D341Med (cell line): ENCODE data around the gene SEC11A.
"Not testable (repeated sequence)": the region's sequence is repeated elsewhere in the genome, so short reads cannot be mapped to it uniquely, and the experiment has no call there.

Experiments
- DNase-seq: peaks from one replicate; pipeline ENCODE4 v3.0.0; 2012; ENCODE audit warnings: low spot score

SEC11A gene

DNA sequence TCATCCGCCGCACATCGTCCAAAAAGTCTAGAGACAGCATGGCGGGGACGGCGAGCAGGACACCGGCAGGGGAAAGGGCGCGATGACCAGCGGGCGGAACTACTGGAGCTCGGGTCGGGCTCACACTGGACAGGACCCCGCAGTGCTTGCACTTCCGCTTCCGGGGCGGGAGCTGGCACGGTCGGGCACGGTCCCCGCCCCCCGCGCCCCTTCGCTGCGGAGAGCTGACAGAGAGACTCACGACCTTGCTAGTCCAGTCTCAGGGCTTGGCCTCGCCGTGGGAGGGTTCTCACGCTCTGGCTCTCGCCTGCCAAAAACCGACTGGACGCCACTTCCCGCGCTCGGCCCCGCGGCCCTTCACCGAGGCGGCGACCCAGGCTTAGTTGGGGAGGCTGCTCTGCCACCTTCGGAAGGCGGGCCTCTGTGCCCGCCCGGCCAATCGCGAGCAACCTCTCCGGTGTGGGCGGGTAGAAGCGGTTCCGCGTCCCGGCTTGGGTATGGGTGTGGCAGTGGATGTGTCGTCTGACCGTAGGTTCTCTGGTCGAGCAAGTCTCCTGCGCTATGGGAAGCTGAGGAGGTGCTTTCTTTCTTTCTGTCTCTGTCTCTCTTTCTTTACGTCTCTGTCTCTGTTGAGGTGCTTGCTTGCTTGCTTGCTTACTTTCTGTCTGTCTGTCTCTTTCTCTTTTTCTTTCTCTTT, at the start of gene SEC11A:
Gene SEC11A (minus strand): TSS at position 104 of the 697 bp plus-strand sequence. CDS start 64 bp downstream, at position 40.
- DNase-seq = peak; percentile 97

GRCh38 chr15:84765675-84766074, 49.7 kb upstream of the SEC11A start:
- no peak for DNase-seq

- DNase-seq = no peak
These were observed 49.0 kb upstream of the SEC11A start for GRCh38 chr15:84764989-84765388.

DNA sequence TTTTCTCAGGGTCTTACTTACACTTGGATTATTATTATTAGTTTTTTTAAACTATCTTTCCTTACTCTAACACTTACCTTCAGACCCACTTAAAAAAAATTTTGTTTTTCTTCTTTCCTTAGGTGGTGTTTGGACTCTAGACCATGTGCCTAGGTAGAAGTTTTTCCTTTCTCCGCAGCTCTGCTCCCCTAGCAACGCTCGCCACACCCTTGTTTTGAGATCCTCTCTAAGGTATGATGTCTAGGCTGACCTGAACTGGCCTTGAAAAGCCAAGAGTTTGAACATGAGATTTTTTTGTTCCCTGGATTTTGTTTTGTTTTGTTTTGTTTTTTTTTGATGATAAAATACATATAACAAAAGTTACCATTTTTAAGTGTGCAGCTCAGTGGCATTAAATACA, 48.6 kb upstream of the SEC11A start:
- DNase-seq = no peak

GRCh38 chr15:84762840-84763572, 47.1 kb upstream of the SEC11A start:
- DNase-seq = no peak

GRCh38 chr15:84761607-84762131, 45.7 kb upstream of the SEC11A start:
- peak; percentile 46 for DNase-seq

GRCh38 chr15:84760219-84760618, 44.3 kb upstream of the SEC11A start:
- no peak for DNase-seq

DNA sequence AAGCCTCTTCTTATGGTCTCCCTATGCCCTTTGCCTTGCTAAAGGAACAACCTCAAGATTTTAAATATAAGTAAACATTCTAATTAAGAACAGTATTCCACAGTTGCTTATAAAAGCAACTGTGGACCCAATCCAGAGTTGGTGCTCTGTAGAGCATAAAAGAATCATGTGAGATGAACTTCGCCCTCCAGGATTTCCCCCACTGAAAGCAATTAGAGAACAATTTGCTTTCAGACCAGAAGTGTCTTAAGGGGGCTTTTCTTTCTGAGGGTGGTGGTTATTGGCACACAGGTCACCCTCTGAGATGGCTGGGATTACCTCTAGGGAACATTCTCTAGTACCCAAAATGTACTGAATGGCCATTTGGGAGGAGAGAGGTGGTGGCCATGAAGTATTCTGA, 43.1 kb upstream of the SEC11A start:
- DNase-seq = no peak

DNA sequence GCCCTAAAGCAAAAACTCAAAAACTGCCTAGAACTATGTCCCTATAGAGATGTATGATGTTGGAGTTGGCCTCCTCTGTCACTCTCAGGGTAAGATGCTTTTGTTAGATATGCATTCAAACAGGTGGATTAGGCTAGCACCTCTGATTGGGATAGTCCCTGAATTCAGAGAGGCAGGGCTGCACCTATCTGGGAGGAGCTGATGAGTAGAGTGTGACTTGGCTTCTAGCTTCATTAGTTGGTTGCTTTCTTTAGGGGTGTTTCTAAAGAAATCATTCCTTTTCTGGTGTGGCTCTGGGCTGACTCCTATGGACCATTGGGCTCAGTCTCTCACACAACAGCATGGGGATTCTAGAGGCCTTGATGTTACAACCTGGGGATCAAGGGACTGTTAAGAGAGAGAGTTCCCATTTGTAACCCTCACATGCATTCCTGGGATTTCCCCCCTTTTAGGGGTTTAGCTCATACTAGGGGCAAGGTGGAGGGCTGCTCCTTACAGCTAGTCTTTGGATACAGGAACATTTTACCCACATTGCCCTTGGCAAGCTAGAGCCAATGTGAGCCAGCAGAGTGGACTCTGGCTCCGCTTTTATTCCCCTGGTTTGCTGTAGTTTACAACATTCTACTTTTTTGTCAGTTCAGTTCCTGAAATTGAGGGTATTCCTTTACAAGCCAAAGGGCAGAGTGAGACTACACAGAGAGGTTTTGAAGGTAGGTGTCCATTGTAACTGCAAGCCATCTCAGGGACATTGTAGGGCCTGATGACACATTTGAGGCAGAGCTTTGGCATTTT, 40.0 kb upstream of the SEC11A start:
- DNase-seq = no peak

DNA sequence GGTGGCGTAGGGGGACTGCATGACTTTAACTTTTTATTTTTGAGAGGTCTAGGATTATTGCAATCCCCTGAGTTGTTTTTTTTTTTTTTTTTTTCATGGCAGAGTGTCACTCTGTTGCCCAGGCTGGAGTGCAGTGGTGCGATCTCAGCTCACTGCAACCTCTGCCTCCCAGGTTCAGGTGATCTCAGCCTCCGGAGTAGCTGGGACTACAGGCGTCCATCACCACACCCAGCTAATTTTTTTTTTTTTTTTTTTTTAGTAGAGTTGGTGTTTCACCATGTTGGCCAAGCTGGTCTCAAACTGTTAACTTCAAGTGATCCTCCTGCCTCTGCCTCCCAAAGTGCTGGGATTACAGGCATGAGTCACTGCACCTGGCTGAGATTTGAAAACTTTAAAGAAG, 39.0 kb upstream of the SEC11A start:
- DNase-seq = not testable (repeated sequence)

DNA sequence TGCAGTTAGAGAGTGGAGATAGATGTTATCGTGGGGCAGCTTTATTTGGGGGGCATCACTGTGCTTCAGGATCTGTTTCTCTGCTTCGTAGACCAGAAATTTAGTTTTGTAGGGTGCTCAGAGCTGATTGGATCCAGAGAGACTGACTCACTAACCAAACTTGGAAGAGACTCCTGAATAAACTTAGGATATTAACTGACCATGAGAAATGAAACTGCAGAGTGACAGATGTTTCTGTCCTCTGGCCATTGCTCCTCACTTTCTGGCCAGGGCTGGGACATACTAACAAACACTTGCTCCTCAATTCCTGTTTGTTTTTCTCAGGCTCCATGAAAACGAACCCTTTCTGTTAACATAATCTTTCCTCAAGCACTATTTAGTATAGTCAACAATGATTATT, 36.8 kb upstream of the SEC11A start:
- no peak for DNase-seq

DNA sequence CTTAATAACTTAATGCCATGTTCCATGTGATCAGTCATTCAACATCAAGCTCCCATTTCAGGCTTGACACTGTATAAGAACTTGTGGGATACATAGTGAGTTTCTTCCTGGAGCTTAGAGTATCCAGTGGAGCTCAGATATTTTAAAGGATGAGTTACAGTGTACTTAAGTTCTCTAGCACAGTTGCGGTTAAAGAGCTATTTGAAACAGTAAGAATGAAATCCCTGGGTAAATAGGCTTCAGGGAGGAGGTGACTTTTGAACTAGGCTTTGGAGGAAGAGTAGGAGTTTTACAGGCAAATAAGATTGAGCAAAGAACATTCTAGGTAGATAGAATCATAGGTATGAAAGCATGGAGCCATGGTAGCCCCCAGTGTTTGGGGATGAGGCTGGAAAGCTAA, 36.3 kb upstream of the SEC11A start:
- no peak for DNase-seq

DNA sequence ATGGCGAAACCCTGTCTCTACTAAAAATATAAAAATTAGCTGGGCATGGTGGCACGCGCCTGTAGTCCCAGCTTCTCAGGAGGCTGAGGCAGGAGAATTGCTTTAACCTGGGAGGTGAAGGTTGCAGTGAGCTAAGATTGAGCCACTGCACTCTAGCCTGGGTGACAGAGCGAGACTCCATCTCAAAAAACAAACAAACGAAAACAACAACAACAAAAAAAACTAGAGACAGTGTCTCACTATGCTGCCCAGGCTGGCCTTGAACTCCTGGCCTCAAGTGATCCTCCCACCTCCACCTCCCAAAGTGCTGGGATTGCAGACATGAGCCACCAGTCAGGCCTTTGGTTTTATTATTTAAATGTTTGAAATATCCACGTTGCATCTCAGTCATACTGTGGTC, 35.8 kb upstream of the SEC11A start:
- DNase-seq = not testable (repeated sequence)

- no peak for DNase-seq
These were observed 34.7 kb upstream of the SEC11A start for GRCh38 chr15:84750583-84751092.

DNA sequence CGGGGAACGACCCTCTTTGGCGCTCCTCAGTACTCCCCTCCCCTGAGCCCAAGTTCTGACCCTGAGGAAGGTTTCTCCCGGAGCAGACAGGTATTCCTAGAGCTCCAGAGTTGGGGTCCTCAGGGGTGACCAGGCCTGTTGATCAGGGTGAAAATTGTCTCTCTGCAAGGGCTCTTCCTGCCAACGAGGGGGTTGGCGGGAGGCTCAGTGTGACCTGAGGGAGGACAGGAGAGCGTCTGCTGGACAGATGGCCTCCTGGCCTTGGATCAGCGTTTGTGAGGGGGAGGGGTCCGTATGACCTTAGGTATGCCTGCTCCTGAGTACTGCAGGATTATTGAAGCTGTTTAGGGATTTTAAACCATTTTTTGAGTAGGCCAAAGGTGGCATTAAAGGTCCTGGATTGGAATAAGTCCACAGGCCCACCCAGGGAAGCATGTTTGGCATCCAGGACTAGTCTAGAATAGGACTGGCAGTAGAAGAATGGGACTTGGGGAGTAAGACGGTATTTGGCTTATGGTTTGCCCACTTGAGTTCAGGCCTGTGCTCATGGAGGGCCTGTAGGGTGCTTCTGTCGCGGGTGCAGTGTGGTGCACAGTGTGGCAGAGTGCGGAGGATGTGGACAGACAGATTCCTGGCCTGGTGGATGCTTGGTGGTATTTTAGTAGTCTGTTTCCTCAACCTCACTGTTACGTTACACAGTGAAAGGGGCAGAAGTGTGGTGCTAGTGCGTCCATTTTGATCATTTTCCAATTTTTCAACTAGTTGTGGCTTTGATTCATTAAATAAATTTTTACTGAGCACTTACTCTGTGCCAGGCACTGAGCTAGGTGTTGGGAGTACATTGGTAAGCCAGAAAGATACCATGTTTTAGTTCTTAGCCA, 33.4 kb upstream of the SEC11A start:
- DNase-seq = peak; percentile 37

DNA sequence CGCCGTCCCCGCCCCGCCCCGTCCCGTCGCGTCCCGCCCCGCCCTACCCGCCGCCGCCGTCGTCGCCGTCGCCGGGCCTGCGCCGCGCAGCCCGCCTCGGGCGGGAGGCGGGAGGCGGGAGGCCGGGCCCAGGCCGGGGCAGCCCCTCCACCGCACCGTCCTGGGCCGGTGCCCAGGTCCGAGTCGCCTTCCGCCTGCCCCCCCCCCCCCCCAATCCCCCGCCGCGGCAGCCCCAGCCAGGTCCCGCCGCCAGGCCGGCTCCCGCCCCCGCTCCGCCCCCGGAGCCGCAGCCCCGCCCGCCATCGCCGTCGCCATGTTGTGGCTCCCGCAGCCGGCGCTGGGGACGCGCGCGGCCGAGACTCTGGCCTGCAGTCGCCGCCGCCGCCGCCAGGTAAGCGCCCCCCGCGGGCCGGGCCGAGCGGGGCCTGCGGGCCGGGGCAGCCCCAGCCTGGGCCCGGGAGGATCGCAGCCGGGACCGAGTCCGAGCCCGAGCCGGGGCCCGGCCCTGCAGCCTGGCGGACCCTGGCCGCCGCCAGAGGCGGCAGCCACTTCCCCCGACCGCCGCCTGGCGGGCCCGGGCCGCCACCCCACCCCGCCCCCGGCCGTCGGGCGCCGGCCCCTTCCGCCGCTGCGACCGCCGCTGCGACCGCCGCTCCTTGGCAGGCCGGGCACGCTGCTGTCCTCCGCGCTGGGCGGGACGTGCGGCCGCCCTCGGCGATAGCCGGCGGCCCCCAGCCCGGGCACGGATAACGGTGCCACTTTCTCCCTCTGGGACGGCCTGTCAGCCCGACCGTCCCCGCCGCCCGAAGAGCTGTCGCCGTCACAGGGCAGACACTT, 32.6 kb upstream of the SEC11A start, which contains the start of gene ZNF592:
Gene ZNF592 (plus strand): TSS at position 319 of the 837 bp plus-strand sequence. CDS start 34,084 bp downstream, outside the sequence.
- DNase-seq = peak; percentile 92

DNA sequence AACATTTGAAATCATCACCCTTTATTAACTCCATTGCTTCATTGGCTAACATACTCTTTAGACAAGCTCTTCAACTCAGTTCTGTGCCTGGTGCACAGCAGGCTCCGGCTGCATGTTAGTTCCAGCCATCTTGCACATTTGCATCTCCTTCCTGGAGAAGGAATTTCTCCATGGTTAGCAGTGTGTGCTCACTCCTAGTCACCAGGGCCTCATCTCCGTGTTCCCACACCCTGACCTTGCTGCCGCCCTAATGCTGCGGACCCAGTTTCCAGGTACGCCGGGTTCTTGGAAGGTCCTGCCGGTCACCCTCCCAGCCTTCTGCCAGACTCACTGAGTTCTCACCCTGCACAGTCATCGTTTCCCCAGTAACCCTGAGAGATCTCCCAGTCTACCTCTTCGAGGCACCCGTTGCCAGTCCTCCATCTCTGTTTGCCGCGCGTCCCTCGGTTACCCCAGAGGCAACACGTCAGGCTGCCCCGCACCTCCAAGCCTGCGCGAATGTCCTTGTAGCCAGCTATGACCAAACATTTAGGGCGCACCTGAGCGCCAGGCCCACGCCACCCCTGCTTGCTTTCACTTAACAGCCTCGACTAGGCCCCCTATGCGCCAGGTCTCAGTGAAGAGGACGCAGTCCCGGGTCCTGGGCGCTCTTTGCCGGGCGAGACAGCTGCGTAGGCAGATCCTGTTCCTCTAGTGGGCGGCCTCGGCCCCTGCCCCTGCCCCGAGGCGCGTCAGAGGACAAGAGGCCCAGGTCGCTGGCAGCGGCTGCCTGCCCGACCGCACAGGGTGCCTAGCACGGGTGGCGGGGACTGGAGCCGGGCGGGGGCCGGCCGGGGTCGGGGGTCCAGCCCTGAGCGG, 31.7 kb upstream of the SEC11A start:
- no peak for DNase-seq

DNA sequence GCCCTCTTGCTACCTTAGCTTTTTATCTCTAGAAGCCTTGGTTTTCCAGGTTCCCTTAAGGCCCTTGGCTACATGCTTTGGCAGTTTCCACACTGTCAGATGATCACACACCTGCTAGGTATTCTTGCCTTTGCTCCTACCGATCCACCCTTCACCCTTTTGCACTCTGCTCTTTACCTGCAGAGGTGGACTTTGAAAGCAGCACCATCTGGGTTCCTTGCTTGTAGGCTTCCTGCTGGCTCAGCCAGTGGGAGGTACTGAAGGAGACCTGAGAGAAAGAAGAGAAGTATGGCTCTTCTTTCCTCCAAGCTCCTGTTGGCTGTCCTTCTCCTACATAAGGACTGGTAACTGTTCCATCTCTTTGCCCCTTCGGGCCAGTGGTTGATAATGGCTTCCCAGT, 25.2 kb upstream of the SEC11A start:
- no peak for DNase-seq

DNA sequence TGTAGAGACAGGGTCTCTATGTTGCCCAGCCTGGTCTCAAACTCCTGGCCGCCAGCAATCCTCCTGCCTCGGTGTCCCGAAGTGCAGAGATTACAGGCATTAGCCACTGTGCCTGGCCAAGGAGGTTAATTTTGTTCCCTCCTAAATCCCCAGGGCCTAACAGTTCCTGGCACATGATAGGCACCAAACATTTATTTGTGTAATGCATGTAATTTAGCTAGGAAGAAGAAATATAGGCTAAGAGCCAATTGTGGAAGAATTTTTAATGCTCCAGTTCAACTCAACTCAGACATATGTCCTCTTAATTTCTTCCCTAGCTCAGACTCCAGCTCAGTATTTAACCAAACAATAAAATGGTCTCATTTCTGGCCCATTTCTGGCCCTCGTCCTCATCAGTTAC, 24.8 kb upstream of the SEC11A start:
- no peak for DNase-seq
